Measurements from ENCODE around the gene MGP.

The MGP gene

DNA sequence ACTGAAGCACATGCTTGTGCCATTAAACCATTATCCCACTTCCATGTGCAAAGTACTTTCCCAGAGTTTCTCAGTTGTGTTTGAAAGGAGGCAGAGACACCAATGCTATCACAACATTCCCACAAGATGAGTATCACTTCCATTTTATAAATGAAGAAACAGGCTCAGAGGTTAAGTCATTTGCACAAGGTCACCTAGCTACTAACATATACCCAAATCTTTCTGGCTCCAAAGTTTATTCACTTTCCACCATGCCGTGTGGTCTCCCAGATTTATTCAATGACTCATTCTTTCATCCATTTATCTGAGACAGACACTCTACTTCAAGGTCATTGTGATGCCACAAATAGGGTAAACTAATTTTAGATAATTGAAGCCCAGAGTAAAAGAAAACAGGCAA, 51.7 kb downstream of the MGP start:
- H3K27me3 ChIP-seq (ENCODE audit: control insufficient read depth, insufficient read depth, low read length, poor library complexity, severe bottlenecking) = no peaks in the 10 kb centered on the region
- 90 to 97% methylated on average over 1 of the region's 1 CpG for WGBS, 2 experiments
- no peak overlapping the region for H3K27ac ChIP-seq (ENCODE audit: insufficient read depth, low read depth, low read length, poor library complexity, severe bottlenecking)

DNA sequence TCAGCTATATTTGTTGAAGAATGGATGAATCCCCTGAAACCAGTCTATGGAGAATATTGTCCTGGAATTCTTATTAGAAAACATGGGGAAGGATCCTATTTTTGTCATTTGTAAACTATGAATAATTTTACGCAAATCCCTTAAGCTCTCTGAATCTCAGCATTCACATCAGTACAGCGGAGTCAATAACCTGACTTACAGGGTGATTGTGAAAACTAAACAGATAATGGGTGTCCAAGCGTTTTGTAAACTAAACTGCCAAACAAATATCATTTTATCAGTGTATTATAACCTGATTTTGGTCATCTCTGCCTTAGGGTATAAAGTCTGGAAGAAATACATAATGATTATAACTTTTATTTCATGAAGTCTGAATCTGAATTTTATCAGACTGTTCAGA, 52.3 kb downstream of the MGP start:
- H3K27me3 ChIP-seq (ENCODE audit: control insufficient read depth, insufficient read depth, low read length, poor library complexity, severe bottlenecking) = no peaks in the 10 kb centered on the region
- no peaks in the 10 kb centered on the region for H3K4me1 ChIP-seq (ENCODE audit: control insufficient read depth, insufficient read depth, low read length)
- H3K36me3 ChIP-seq (ENCODE audit: control insufficient read depth, insufficient read depth, low read length) = no peaks in the 10 kb centered on the region
- no peaks in the 10 kb centered on the region for H3K9me3 ChIP-seq (ENCODE audit: control insufficient read depth, low read length)
- no peak overlapping the region for H3K27ac ChIP-seq (ENCODE audit: insufficient read depth, low read depth, low read length, poor library complexity, severe bottlenecking)
- H3K4me3 ChIP-seq (ENCODE audit: insufficient read depth, low read depth, low read length) = no peak overlapping the region
- 100% methylated on average over 3 of the region's 3 CpGs; no CpG with 5 or more reads in 1 of the 2 experiments for WGBS, 2 experiments

More for the DNA sequence above, 51.7 kb downstream of the MGP start:
- no peaks in the 10 kb centered on the region for H3K9me3 ChIP-seq (ENCODE audit: control insufficient read depth, low read length)
- no peaks in the 10 kb centered on the region for H3K36me3 ChIP-seq (ENCODE audit: control insufficient read depth, insufficient read depth, low read length)
- no peak overlapping the region for H3K4me3 ChIP-seq (ENCODE audit: insufficient read depth, low read depth, low read length)
- no peaks in the 10 kb centered on the region for H3K4me1 ChIP-seq (ENCODE audit: control insufficient read depth, insufficient read depth, low read length)
